GM23338 (cell line): ENCODE results near the gene CA12.

ENCODE experiments used
- CREB1 ChIP-seq: fragments of 250-450 bp; sonication (Bioruptor Pico); IDR thresholded peaks from 2 replicates; pipeline ENCODE4 v1.5.0; 2020; ENCODE audit warnings: low read depth, mild to moderate bottlenecking, moderate library complexity
- EZH2 ChIP-seq: fragments of 200-600 bp; sonication (generic); IDR thresholded peaks from one replicate; pipeline ENCODE4 v1.8.0; 2017; ENCODE audit warnings: antibody characterized with exemption, mild to moderate bottlenecking, low read depth; ENCODE audit not compliant: unreplicated experiment
- EZH2phosphoT487 ChIP-seq: fragments of 200-600 bp; sonication (generic); IDR thresholded peaks from one replicate; pipeline ENCODE4 v1.8.1; 2018; ENCODE audit warnings: antibody characterized with exemption; ENCODE audit not compliant: unreplicated experiment
- JUNB ChIP-seq: IDR thresholded peaks from one replicate; pipeline ENCODE4 v1.6.1; 2016; ENCODE audit warnings: antibody characterized with exemption; ENCODE audit not compliant: unreplicated experiment
- NANOG ChIP-seq: IDR thresholded peaks from 2 replicates; pipeline ENCODE4 v1.6.1; 2016; ENCODE audit warnings: antibody characterized with exemption, borderline replicate concordance
- POLR2AphosphoS5 ChIP-seq: IDR thresholded peaks from 2 replicates; pipeline ENCODE4 v1.6.1; 2016; ENCODE audit warnings: antibody characterized with exemption, low read depth
- STAT1 ChIP-seq: IDR thresholded peaks from one replicate; pipeline ENCODE4 v1.6.1; 2016; ENCODE audit warnings: antibody characterized with exemption; ENCODE audit not compliant: unreplicated experiment
- ZNF331 ChIP-seq: fragments of 250-450 bp; sonication (Bioruptor Pico); IDR thresholded peaks from 2 replicates; pipeline ENCODE4 v1.5.0; 2020; ENCODE audit warnings: low read depth, mild to moderate bottlenecking, moderate library complexity
- TF ChIP-seq, protein P1 (sequence below), 2 experiments: fragments of 200-600 bp in 1 of 2; sonication (generic) in 1 of 2; conservative IDR thresholded peaks; 2 replicates each; pipeline versions ENCODE4 v1.5.1 to v1.6.1; 2016 to 2017; ENCODE audit warnings: antibody characterized with exemption in 2 of 2, low read depth in 2 of 2, mild to moderate bottlenecking in 2 of 2, moderate library complexity in 1 of 2
- TF ChIP-seq, protein P2 (sequence below): IDR thresholded peaks from one replicate; pipeline ENCODE4 v1.6.1; 2018; ENCODE audit warnings: antibody characterized with exemption; ENCODE audit not compliant: unreplicated experiment
- TF ChIP-seq, protein P3 (sequence below): IDR thresholded peaks from 2 replicates; pipeline ENCODE4 v1.6.1; 2016; ENCODE audit warnings: antibody characterized with exemption
- TF ChIP-seq, protein P4 (sequence below): fragments of 250-450 bp; sonication (Bioruptor Pico); IDR thresholded peaks from 2 replicates; pipeline ENCODE4 v1.5.0; 2020; ENCODE audit warnings: mild to moderate bottlenecking, moderate library complexity

DNA sequence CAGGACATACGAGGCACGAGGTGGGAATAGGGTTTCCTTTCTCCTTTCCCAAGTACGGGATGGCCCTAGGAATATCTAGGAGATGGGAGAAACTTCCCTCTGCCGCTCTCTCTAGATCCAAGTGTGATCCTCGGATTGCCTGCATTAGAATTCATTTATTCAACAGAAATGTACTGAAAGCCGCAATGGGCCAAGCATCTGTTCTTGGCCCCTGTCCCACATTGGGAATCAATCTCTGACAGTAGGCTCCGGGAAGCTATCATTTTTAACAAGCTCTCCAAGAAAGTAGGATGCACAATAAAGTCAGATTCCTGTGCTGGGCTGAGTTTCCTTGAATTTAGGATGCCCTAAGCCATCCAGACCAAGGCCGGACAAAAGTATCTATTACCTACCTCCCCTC lies 37.2 kb upstream of the CA12 start:
- TF ChIP-seq EZH2 = no peak
- no peak for TF ChIP-seq EZH2phosphoT487
- TF ChIP-seq, protein P1, sequence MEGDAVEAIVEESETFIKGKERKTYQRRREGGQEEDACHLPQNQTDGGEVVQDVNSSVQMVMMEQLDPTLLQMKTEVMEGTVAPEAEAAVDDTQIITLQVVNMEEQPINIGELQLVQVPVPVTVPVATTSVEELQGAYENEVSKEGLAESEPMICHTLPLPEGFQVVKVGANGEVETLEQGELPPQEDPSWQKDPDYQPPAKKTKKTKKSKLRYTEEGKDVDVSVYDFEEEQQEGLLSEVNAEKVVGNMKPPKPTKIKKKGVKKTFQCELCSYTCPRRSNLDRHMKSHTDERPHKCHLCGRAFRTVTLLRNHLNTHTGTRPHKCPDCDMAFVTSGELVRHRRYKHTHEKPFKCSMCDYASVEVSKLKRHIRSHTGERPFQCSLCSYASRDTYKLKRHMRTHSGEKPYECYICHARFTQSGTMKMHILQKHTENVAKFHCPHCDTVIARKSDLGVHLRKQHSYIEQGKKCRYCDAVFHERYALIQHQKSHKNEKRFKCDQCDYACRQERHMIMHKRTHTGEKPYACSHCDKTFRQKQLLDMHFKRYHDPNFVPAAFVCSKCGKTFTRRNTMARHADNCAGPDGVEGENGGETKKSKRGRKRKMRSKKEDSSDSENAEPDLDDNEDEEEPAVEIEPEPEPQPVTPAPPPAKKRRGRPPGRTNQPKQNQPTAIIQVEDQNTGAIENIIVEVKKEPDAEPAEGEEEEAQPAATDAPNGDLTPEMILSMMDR (conservative IDR thresholded peaks at IDR 0.05; ENCODE audit: low read depth in 2 of 2) = no peak
- TF ChIP-seq POLR2AphosphoS5 = no peak
- no peak for TF ChIP-seq NANOG
- no peak for TF ChIP-seq CREB1 (CRISPR knock-in tag)
- TF ChIP-seq, protein P2, sequence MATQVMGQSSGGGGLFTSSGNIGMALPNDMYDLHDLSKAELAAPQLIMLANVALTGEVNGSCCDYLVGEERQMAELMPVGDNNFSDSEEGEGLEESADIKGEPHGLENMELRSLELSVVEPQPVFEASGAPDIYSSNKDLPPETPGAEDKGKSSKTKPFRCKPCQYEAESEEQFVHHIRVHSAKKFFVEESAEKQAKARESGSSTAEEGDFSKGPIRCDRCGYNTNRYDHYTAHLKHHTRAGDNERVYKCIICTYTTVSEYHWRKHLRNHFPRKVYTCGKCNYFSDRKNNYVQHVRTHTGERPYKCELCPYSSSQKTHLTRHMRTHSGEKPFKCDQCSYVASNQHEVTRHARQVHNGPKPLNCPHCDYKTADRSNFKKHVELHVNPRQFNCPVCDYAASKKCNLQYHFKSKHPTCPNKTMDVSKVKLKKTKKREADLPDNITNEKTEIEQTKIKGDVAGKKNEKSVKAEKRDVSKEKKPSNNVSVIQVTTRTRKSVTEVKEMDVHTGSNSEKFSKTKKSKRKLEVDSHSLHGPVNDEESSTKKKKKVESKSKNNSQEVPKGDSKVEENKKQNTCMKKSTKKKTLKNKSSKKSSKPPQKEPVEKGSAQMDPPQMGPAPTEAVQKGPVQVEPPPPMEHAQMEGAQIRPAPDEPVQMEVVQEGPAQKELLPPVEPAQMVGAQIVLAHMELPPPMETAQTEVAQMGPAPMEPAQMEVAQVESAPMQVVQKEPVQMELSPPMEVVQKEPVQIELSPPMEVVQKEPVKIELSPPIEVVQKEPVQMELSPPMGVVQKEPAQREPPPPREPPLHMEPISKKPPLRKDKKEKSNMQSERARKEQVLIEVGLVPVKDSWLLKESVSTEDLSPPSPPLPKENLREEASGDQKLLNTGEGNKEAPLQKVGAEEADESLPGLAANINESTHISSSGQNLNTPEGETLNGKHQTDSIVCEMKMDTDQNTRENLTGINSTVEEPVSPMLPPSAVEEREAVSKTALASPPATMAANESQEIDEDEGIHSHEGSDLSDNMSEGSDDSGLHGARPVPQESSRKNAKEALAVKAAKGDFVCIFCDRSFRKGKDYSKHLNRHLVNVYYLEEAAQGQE = no peak
- TF ChIP-seq JUNB = no peak
- no peak for TF ChIP-seq ZNF331 (CRISPR knock-in tag)
- TF ChIP-seq, protein P3, sequence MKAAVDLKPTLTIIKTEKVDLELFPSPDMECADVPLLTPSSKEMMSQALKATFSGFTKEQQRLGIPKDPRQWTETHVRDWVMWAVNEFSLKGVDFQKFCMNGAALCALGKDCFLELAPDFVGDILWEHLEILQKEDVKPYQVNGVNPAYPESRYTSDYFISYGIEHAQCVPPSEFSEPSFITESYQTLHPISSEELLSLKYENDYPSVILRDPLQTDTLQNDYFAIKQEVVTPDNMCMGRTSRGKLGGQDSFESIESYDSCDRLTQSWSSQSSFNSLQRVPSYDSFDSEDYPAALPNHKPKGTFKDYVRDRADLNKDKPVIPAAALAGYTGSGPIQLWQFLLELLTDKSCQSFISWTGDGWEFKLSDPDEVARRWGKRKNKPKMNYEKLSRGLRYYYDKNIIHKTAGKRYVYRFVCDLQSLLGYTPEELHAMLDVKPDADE = no peak
- TF ChIP-seq, protein P4, sequence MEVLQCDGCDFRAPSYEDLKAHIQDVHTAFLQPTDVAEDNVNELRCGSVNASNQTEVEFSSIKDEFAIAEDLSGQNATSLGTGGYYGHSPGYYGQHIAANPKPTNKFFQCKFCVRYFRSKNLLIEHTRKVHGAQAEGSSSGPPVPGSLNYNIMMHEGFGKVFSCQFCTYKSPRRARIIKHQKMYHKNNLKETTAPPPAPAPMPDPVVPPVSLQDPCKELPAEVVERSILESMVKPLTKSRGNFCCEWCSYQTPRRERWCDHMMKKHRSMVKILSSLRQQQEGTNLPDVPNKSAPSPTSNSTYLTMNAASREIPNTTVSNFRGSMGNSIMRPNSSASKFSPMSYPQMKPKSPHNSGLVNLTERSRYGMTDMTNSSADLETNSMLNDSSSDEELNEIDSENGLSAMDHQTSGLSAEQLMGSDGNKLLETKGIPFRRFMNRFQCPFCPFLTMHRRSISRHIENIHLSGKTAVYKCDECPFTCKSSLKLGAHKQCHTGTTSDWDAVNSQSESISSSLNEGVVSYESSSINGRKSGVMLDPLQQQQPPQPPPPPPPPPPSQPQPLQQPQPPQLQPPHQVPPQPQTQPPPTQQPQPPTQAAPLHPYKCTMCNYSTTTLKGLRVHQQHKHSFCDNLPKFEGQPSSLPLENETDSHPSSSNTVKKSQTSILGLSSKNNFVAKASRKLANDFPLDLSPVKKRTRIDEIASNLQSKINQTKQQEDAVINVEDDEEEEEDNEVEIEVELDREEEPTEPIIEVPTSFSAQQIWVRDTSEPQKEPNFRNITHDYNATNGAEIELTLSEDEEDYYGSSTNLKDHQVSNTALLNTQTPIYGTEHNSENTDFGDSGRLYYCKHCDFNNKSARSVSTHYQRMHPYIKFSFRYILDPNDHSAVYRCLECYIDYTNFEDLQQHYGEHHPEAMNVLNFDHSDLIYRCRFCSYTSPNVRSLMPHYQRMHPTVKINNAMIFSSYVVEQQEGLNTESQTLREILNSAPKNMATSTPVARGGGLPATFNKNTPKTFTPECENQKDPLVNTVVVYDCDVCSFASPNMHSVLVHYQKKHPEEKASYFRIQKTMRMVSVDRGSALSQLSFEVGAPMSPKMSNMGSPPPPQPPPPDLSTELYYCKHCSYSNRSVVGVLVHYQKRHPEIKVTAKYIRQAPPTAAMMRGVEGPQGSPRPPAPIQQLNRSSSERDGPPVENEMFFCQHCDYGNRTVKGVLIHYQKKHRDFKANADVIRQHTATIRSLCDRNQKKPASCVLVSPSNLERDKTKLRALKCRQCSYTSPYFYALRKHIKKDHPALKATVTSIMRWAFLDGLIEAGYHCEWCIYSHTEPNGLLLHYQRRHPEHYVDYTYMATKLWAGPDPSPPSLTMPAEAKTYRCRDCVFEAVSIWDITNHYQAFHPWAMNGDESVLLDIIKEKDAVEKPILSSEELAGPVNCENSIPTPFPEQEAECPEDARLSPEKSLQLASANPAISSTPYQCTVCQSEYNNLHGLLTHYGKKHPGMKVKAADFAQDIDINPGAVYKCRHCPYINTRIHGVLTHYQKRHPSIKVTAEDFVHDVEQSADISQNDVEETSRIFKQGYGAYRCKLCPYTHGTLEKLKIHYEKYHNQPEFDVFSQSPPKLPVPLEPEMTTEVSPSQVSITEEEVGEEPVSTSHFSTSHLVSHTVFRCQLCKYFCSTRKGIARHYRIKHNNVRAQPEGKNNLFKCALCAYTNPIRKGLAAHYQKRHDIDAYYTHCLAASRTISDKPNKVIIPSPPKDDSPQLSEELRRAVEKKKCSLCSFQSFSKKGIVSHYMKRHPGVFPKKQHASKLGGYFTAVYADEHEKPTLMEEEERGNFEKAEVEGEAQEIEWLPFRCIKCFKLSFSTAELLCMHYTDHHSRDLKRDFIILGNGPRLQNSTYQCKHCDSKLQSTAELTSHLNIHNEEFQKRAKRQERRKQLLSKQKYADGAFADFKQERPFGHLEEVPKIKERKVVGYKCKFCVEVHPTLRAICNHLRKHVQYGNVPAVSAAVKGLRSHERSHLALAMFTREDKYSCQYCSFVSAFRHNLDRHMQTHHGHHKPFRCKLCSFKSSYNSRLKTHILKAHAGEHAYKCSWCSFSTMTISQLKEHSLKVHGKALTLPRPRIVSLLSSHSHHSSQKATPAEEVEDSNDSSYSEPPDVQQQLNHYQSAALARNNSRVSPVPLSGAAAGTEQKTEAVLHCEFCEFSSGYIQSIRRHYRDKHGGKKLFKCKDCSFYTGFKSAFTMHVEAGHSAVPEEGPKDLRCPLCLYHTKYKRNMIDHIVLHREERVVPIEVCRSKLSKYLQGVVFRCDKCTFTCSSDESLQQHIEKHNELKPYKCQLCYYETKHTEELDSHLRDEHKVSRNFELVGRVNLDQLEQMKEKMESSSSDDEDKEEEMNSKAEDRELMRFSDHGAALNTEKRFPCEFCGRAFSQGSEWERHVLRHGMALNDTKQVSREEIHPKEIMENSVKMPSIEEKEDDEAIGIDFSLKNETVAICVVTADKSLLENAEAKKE (CRISPR knock-in tag) = no peak
- TF ChIP-seq STAT1 = no peak
